Stomach (tissue), 9 donors: ENCODE results near the gene ACOXL. TPM values are rescaled to one million over a fixed set of nuclear protein-coding genes. Genes with fewer than 3 reads are reported as not detected.

Source experiments
- DNase-seq, 2 donors: peaks; one replicate each; pipeline versions ENCODE4 v3.0.0 to v3.0.0-alpha.2; 2013 to 2019
- H3K27ac ChIP-seq, 5 donors: fragments of 200-600 bp in 4 of 5; sonication (generic) in 4 of 5; one replicate each; pipeline ENCODE4 v1.5.1; 2013 to 2019; ENCODE audit warnings: mild to moderate bottlenecking in 1 of 5, moderate library complexity in 1 of 5
- H3K27me3 ChIP-seq, 3 donors: fragments of 200-600 bp; sonication (generic); one replicate each; pipeline ENCODE4 v1.5.1; 2017 to 2019; ENCODE audit warnings: mixed run types in 1 of 3
- H3K36me3 ChIP-seq, 4 donors: fragments of 200-600 bp; sonication (generic); 1 replicate in 3 of 4; 2 replicates in 1 of 4; pipeline ENCODE4 v1.5.1; 2016 to 2019
- H3K4me1 ChIP-seq, 4 donors: fragments of 200-600 bp; sonication (generic); one replicate each; pipeline ENCODE4 v1.5.1; 2016 to 2019
- H3K4me3 ChIP-seq, 4 donors: fragments of 200-600 bp; sonication (generic) in 3 of 4; one replicate each; pipeline ENCODE4 v1.5.1; 2016 to 2019; ENCODE audit warnings: mild to moderate bottlenecking in 1 of 4
- H3K9me3 ChIP-seq, 4 donors: fragments of 200-600 bp; sonication (generic); one replicate each; pipeline ENCODE4 v1.5.1; 2016 to 2019
- EP300 ChIP-seq: sonication (generic); formaldehyde crosslinking; IDR thresholded peaks from one replicate; pipeline ENCODE4 v1.6.1; 2017; ENCODE audit warnings: antibody characterized with exemption
- POLR2A ChIP-seq, 4 donors: fragments of 450-650 bp; IDR thresholded peaks; one replicate each; pipeline ENCODE4 v1.6.1; 2016; ENCODE audit warnings: antibody characterized with exemption in 4 of 4, control low read depth in 2 of 4, mild to moderate bottlenecking in 1 of 4, moderate library complexity in 1 of 4
- POLR2AphosphoS5 ChIP-seq, 3 donors: sonication (generic); formaldehyde crosslinking; IDR thresholded peaks; one replicate each; pipeline ENCODE4 v1.6.1; 2016; ENCODE audit warnings: antibody characterized with exemption in 3 of 3
- WGBS, 5 donors: extraction: QIAGEN DNeasy Blood & Tissue Kit in 3 of 5; methylation state at CpG; one replicate each; pipeline versions ENCODE4 v1.1.5 to v1.1.7; 2013 to 2018; 5-methylcytosine and 5-hydroxymethylcytosine counted together
- intact Hi-C: fragments of 100-400 bp; cut with DNase I; formaldehyde crosslinking; loops from one replicate; pipeline ENCODE4 v1.15.1; 2023; ENCODE audit warnings: low total_unique reads
- polyA plus RNA-seq, 3 donors: library from polyadenylated mRNA; stranded (reverse); fragments of 200-250 nt; gene quantifications; one replicate each; pipeline ENCODE4 v1.2.3, GENCODE V29; 2013
- total RNA-seq, 5 donors: library from RNA; depleted of rRNA; stranded (reverse); fragments of >200 nt; gene quantifications; one replicate each; pipeline versions ENCODE4 v1.1.0 to v1.2.3, GENCODE V29; 2014 to 2016
- TF ChIP-seq, protein P1 (sequence below), 7 experiments: fragments of 450-650 bp in 4 of 7; fragments of 200-600 bp in 3 of 7; sonication (generic) in 3 of 7; IDR thresholded peaks; one replicate each; pipeline ENCODE4 v1.5.1; 2016 to 2019; ENCODE audit warnings: antibody characterized with exemption in 7 of 7, control low read depth in 2 of 7, mild to moderate bottlenecking in 1 of 7
- donor health status: healthy with polysubstance abuse.
- donor health status: Bipolar disorder and iron deficiency.
- donor health status: healthy.

The ACOXL gene
- total and polyA plus RNA-seq, 8 donors: 0.10 to 1.3 (median 0.45) TPM; not detected in 3

- Histone ChIP-seq H3K27ac (no peak overlapping the region), H3K36me3 (no peaks in the 10 kb centered on the region), H3K4me1 (peaks cover 0 to 7% (median 4%) of the 10 kb centered on the region in 4 donors), H3K4me3 (no peak overlapping the region), H3K27me3 (no peaks in the 10 kb centered on the region), H3K9me3 (no peaks in the 10 kb centered on the region)
- no peak for TF ChIP-seq EP300
- TF ChIP-seq POLR2AphosphoS5 (IDR thresholded peaks at IDR 0.05): no peak
- TF ChIP-seq, protein P1, sequence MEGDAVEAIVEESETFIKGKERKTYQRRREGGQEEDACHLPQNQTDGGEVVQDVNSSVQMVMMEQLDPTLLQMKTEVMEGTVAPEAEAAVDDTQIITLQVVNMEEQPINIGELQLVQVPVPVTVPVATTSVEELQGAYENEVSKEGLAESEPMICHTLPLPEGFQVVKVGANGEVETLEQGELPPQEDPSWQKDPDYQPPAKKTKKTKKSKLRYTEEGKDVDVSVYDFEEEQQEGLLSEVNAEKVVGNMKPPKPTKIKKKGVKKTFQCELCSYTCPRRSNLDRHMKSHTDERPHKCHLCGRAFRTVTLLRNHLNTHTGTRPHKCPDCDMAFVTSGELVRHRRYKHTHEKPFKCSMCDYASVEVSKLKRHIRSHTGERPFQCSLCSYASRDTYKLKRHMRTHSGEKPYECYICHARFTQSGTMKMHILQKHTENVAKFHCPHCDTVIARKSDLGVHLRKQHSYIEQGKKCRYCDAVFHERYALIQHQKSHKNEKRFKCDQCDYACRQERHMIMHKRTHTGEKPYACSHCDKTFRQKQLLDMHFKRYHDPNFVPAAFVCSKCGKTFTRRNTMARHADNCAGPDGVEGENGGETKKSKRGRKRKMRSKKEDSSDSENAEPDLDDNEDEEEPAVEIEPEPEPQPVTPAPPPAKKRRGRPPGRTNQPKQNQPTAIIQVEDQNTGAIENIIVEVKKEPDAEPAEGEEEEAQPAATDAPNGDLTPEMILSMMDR (IDR thresholded peaks at IDR 0.05): no peak
- TF ChIP-seq POLR2A (IDR thresholded peaks at IDR 0.05): no peak
- WGBS, 5 donors: 44 to 85% (median 63%) methylated on average over 1 of the region's 1 CpG
- no peak for DNase-seq
- intact Hi-C loops: no loop called here
Observed at GRCh38 chr2:110943070-110943634, 210.8 kb downstream of the ACOXL start.

DNA sequence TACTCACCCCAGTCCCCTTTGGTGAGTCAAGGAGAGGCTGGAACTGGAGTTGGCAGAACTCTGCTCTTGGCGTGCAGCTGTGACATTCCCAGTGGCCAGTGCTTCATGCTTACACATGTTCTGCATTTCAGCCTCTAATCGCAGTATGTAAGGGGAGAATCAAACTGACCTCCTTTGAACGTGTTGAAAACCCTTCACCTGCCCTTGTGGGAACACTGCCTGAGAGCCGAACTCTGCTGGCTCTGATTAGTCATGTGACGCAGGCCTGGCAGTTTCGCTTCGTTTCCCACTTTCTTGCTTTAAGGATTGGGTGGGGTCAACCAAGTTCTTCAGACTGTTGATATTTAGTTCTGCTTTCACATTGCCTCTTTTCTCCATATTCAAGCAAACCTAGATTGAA, 214.5 kb downstream of the ACOXL start:
- whole genome bisulfite sequencing, 5 donors: 66 to 76% (median 69%) methylated on average over 7 of the region's 7 CpGs
- H3K4me3 ChIP-seq: no peak overlapping the region

GRCh38 chr2:110948027-110948674, 215.8 kb downstream of the ACOXL start:
- 20 to 47% (median 29%) methylated on average over 10 of the region's 10 CpGs for WGBS, 5 donors
- no peaks in the 10 kb centered on the region for H3K27me3 ChIP-seq
- no peak for TF ChIP-seq POLR2A (IDR thresholded peaks at IDR 0.05)
- TF ChIP-seq, protein P1 (IDR thresholded peaks at IDR 0.05): no peak
- TF ChIP-seq POLR2AphosphoS5 (IDR thresholded peaks at IDR 0.05): no peak
- TF ChIP-seq EP300: no peak
- intact Hi-C loops: no loop called here
- no peaks in the 10 kb centered on the region for H3K36me3 ChIP-seq
- DNase-seq: peak in 1 of 2 donors; percentile 71
- H3K4me1 ChIP-seq: peaks cover 0 to 13% (median 8%) of the 10 kb centered on the region in 4 donors
- H3K27ac ChIP-seq: no peak overlapping the region
- H3K9me3 ChIP-seq: no peaks in the 10 kb centered on the region
- H3K4me3 ChIP-seq: no peak overlapping the region

More for the DNA sequence above, 214.5 kb downstream of the ACOXL start:
- DNase-seq: peak in 1 of 2 donors; percentile 55
- no peak overlapping the region for H3K27ac ChIP-seq
- H3K36me3 ChIP-seq: no peaks in the 10 kb centered on the region
- intact Hi-C loops: no loop called here
- TF ChIP-seq EP300 (no peak), POLR2A (IDR thresholded peaks at IDR 0.05) (no peak), POLR2AphosphoS5 (IDR thresholded peaks at IDR 0.05) (no peak)
- TF ChIP-seq, protein P1 (IDR thresholded peaks at IDR 0.05): no peak
- no peaks in the 10 kb centered on the region for H3K27me3 ChIP-seq
- peaks cover 0 to 13% (median 8%) of the 10 kb centered on the region in 4 donors for H3K4me1 ChIP-seq
- H3K9me3 ChIP-seq: no peaks in the 10 kb centered on the region

- H3K4me1 ChIP-seq: peaks cover 0 to 13% (median 8%) of the 10 kb centered on the region in 4 donors
- DNase-seq: peak in 1 of 2 donors; percentile 20
- TF ChIP-seq POLR2AphosphoS5 (IDR thresholded peaks at IDR 0.05): no peak
- TF ChIP-seq EP300: no peak
- no peak for TF ChIP-seq POLR2A (IDR thresholded peaks at IDR 0.05)
- TF ChIP-seq, protein P1 (IDR thresholded peaks at IDR 0.05): no peak
- H3K9me3 ChIP-seq: no peaks in the 10 kb centered on the region
- no peak overlapping the region for H3K27ac ChIP-seq
- no peaks in the 10 kb centered on the region for H3K27me3 ChIP-seq
- H3K4me3 ChIP-seq: no peak overlapping the region
- no peaks in the 10 kb centered on the region for H3K36me3 ChIP-seq
- intact Hi-C loops: no loop called here
- 71 to 89% (median 73%) methylated on average over 3 of the region's 3 CpGs for WGBS, 5 donors
Observed at GRCh38 chr2:110950281-110950680, 217.9 kb downstream of the ACOXL start.
